ENCODE data around the gene NEURL3. TPM values are rescaled to one million over a fixed set of nuclear protein-coding genes. Genes with fewer than 3 reads are reported as not detected.

NEURL3 gene
- polyA plus RNA-seq, 3 donors = not detected

DNA sequence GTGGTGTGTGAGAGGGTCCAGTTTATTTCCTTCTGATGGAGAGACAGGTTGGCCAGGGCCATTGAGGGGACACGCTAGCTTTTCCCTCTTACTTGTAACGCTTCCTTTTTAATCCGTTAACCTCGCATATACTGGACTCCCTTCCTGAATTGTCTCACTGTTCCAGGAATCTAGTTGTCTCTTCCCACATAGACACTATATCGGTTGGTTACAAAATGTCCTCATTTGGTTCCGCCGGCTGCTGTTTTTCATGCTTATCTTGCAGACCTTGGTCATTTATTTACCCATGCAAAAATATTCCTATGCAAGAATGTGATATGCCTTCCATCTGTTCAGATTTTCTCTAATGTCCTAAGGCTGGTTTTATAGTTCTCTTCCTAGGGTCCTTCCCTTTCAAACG lies 35.0 kb downstream of the NEURL3 start:
- peaks cover 5 to 14% (median 13%) of the 10 kb centered on the region in 3 donors for H3K27me3 Mint-ChIP-seq (ENCODE audit: low read depth in 3 of 3)
- Histone ChIP-seq H3K79me2 (ENCODE audit: insufficient read depth, low read length) (no peaks in the 10 kb centered on the region), H3K9me3 (replicated peaks in 1 of 2; ENCODE audit: control insufficient read depth in 1 of 2, insufficient read depth in 1 of 2, low read length in 2 of 2) (peaks cover 0 to 6% of the 10 kb centered on the region in 2 donors), H3K4me3 (replicated peaks in 1 of 3; ENCODE audit: low read depth in 2 of 3, low read length in 3 of 3) (no peak overlapping the region), H3K4me1 (ENCODE audit: control insufficient read depth in 1 of 2, insufficient read depth in 2 of 2, low read length in 2 of 2) (peaks cover 13 to 17% of the 10 kb centered on the region in 2 donors), H4K20me1 (ENCODE audit: insufficient read depth, low read length) (no peaks in the 10 kb centered on the region), H3K27me3 (ENCODE audit: control insufficient read depth in 2 of 2, insufficient read depth in 2 of 2, low read length in 2 of 2) (peaks cover 0 to 5% of the 10 kb centered on the region in 2 donors), H3K9ac (ENCODE audit: insufficient read depth, low read length, poor library complexity, severe bottlenecking) (no peak overlapping the region), H2AFZ (ENCODE audit: insufficient read depth, low read depth, low read length, poor library complexity, severe bottlenecking) (peak overlapping the region; percentile 49), H3K4me2 (replicated peaks; ENCODE audit: extremely low read depth, low read length, poor library complexity, severe bottlenecking) (peak overlapping the region; percentile 6), H3K36me3 (replicated peaks in 1 of 2; ENCODE audit: control insufficient read depth in 1 of 2, insufficient read depth in 2 of 2, low read length in 2 of 2) (no peaks in the 10 kb centered on the region), H3K27ac (ENCODE audit: low read depth in 1 of 2, low read length in 2 of 2) (no peak overlapping the region)
- H3K36me3 Mint-ChIP-seq = no peaks in the 10 kb centered on the region
- 82% methylated on average over 6 of the region's 8 CpGs for WGBS (ENCODE audit: insufficient coverage)
- H3K27ac Mint-ChIP-seq = no peak overlapping the region
- peaks cover 10% of the 10 kb centered on the region for H3K4me1 Mint-ChIP-seq
- peaks cover 0 to 7% (median 4%) of the 10 kb centered on the region in 7 donors for H3K9me3 Mint-ChIP-seq
- intact Hi-C loops (cut with micrococcal nuclease) = loop anchor here (2.0 to 5.0 kb wide), 2 partner anchors 37 to 39 kb away; partner anchors contain the start of gene NEURL3 (in 1 of the 2)
- DNase-seq = no peak
- H3K4me3 Mint-ChIP-seq = peak overlapping the region; percentile 0 to 43
- TF ChIP-seq, protein P1, sequence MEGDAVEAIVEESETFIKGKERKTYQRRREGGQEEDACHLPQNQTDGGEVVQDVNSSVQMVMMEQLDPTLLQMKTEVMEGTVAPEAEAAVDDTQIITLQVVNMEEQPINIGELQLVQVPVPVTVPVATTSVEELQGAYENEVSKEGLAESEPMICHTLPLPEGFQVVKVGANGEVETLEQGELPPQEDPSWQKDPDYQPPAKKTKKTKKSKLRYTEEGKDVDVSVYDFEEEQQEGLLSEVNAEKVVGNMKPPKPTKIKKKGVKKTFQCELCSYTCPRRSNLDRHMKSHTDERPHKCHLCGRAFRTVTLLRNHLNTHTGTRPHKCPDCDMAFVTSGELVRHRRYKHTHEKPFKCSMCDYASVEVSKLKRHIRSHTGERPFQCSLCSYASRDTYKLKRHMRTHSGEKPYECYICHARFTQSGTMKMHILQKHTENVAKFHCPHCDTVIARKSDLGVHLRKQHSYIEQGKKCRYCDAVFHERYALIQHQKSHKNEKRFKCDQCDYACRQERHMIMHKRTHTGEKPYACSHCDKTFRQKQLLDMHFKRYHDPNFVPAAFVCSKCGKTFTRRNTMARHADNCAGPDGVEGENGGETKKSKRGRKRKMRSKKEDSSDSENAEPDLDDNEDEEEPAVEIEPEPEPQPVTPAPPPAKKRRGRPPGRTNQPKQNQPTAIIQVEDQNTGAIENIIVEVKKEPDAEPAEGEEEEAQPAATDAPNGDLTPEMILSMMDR (IDR thresholded peaks at IDR 0.05) = no peak

DNA sequence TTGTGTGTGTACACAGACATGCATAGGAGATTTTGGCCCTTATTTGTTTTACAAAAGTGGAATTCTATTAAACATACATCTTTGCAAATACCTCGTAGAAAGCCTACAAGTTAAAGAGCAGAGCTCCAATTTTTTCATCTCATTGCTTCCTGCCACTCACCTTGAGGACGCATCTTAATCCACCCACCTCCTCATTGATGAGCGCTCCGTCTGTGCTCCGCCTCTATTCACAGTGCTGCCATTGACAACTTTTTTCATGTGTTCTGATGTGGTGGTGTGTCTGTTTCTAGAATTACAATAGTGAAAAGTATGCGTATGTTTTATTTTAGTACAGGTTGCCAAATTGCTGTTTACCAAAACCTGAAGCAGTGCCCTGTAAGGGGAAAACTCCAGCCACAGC lies 36.3 kb downstream of the NEURL3 start:
- Histone ChIP-seq H3K36me3 (replicated peaks in 1 of 2; ENCODE audit: control insufficient read depth in 1 of 2, insufficient read depth in 2 of 2, low read length in 2 of 2) (no peaks in the 10 kb centered on the region), H4K20me1 (ENCODE audit: insufficient read depth, low read length) (no peaks in the 10 kb centered on the region), H3K4me2 (replicated peaks; ENCODE audit: extremely low read depth, low read length, poor library complexity, severe bottlenecking) (no peak overlapping the region), H3K27ac (ENCODE audit: low read depth in 1 of 2, low read length in 2 of 2) (no peak overlapping the region), H3K4me1 (ENCODE audit: control insufficient read depth in 1 of 2, insufficient read depth in 2 of 2, low read length in 2 of 2) (peaks cover 6 to 8% of the 10 kb centered on the region in 2 donors), H3K9ac (ENCODE audit: insufficient read depth, low read length, poor library complexity, severe bottlenecking) (no peak overlapping the region), H3K27me3 (ENCODE audit: control insufficient read depth in 2 of 2, insufficient read depth in 2 of 2, low read length in 2 of 2) (peaks cover 0 to 5% of the 10 kb centered on the region in 2 donors), H3K9me3 (replicated peaks in 1 of 2; ENCODE audit: control insufficient read depth in 1 of 2, insufficient read depth in 1 of 2, low read length in 2 of 2) (no peaks in the 10 kb centered on the region), H3K4me3 (replicated peaks in 1 of 3; ENCODE audit: low read depth in 2 of 3, low read length in 3 of 3) (no peak overlapping the region), H2AFZ (ENCODE audit: insufficient read depth, low read depth, low read length, poor library complexity, severe bottlenecking) (no peak overlapping the region), H3K79me2 (ENCODE audit: insufficient read depth, low read length) (no peaks in the 10 kb centered on the region)
- Mint-ChIP-seq H3K4me3 (no peak overlapping the region), H3K27me3 (ENCODE audit: low read depth in 3 of 3) (peaks cover 5 to 14% (median 13%) of the 10 kb centered on the region in 3 donors), H3K27ac (no peak overlapping the region), H3K36me3 (no peaks in the 10 kb centered on the region), H3K9me3 (no peaks in the 10 kb centered on the region), H3K4me1 (peaks cover 2% of the 10 kb centered on the region)
- WGBS (ENCODE audit: insufficient coverage) = no CpG with 5 or more reads among the region's 6 CpGs
- no peak for DNase-seq
- TF ChIP-seq, protein P1 (IDR thresholded peaks at IDR 0.05) = no peak
- intact Hi-C loops (cut with micrococcal nuclease) = no loop called here

Data from CD14-positive monocyte (primary cell).